Measurements from ENCODE around the gene SLC16A5. TPM values are rescaled to one million over a fixed set of nuclear protein-coding genes. Genes with fewer than 3 reads are reported as not detected.
"Not testable (repeated sequence)": the region's sequence is repeated elsewhere in the genome, so short reads cannot be mapped to it uniquely, and the experiment has no call there.

Gene SLC16A5
- total and polyA plus RNA-seq, 10 of the 15 experiments (the other 5 are each of a cell fraction or from before 2014, with no cell fraction given): 0.03 to 3.1 (median 0.96) TPM

GRCh38 chr17:75069783-75070182 lies 18.0 kb upstream of the SLC16A5 start (continued):
- TF ChIP-seq CTCF (IDR thresholded peaks at IDR 0.05 in 2 of 3, conservative IDR thresholded peaks at IDR 0.05 in 1 of 3; ENCODE audit: control insufficient read depth in 2 of 3, extremely low read depth in 1 of 3, insufficient read depth in 1 of 3, low read depth in 3 of 3, low read length in 3 of 3) (peak in 2 of 3 experiments; percentile 35 to 50; a peak in 4 of 6 replicates), CHD2 (IDR thresholded peaks at IDR 0.05; ENCODE audit: borderline replicate concordance, low read depth, low read length) (no peak), NFYA (IDR thresholded peaks at IDR 0.05; ENCODE audit: borderline replicate concordance, low read depth, low read length) (no peak), GATAD2B (conservative IDR thresholded peaks at IDR 0.05; ENCODE audit: low read depth) (no peak), TBL1XR1 (IDR thresholded peaks at IDR 0.05; ENCODE audit: low read depth, low read length) (no peak), IKZF1 (conservative IDR thresholded peaks at IDR 0.05) (no peak), SMAD5 (IDR thresholded peaks at IDR 0.05; ENCODE audit: low read depth) (no peak), POLR2AphosphoS5 (IDR thresholded peaks at IDR 0.05; ENCODE audit: low read length) (no peak), ZSCAN29 (IDR thresholded peaks at IDR 0.05) (no peak), CHD1 (IDR thresholded peaks at IDR 0.05; ENCODE audit: low read depth, low read length) (no peak), E2F8 (IDR thresholded peaks at IDR 0.05; ENCODE audit: low read depth, partially characterized antibody) (no peak), ZNF622 (IDR thresholded peaks at IDR 0.05) (no peak), ZBED1 (IDR thresholded peaks at IDR 0.05; ENCODE audit: borderline replicate concordance) (no peak), DPF2 (IDR thresholded peaks at IDR 0.05) (no peak)

GRCh38 chr17:75071478-75072271 lies 16.1 kb upstream of the SLC16A5 start:
- POLR2A ChIA-PET: interaction anchor here (1.0 kb wide), 1 partner anchor 158 kb away, joined by 3 read pairs; no protein-coding TSS in a partner anchor

More at GRCh38 chr17:75071478-75072271, 16.1 kb upstream of the SLC16A5 start:
- BruUV-seq (replicated peaks); H3K4me3 ChIP-seq; H3K9me3 ChIP-seq (replicated peaks; ENCODE audit: control insufficient read depth, insufficient read depth, low read length); ATAC-seq; H2AFZ ChIP-seq (ENCODE audit: control insufficient read depth, low read depth, low read length); in situ Hi-C loops (cut with MboI); H3K27me3 ChIP-seq (replicated peaks in 1 of 2; ENCODE audit: control insufficient read depth in 2 of 2, insufficient read depth in 2 of 2, low read length in 1 of 2); H3K36me3 ChIP-seq (ENCODE audit: control insufficient read depth in 2 of 2, insufficient read depth in 2 of 2, low read length in 1 of 2); H3K4me2 ChIP-seq (ENCODE audit: control insufficient read depth, insufficient read depth); H3K4me1 ChIP-seq (ENCODE audit: control insufficient read depth, insufficient read depth, low read length); DNase-seq (ENCODE audit: low read depth, low spot score); FAIRE-seq; intact Hi-C loops (cut with micrococcal nuclease; ENCODE audit: unreplicated experiment); H3K9ac ChIP-seq (ENCODE audit: control insufficient read depth, insufficient read depth, low read length); H3K27ac ChIP-seq (ENCODE audit: control insufficient read depth, insufficient read depth); H3K79me2 ChIP-seq (ENCODE audit: control insufficient read depth, insufficient read depth, low read length); H4K20me1 ChIP-seq (ENCODE audit: control insufficient read depth, insufficient read depth): not testable (repeated sequence)
- CTCF ChIA-PET: interaction anchor here (1.8 to 6.2 kb wide), 6 partner anchors 10 to 129 kb away, joined by 4 to 33 read pairs (median 25); no protein-coding TSS in a partner anchor
- SMC1A ChIA-PET (ENCODE audit: uncharacterized antibody, unreplicated experiment): interaction anchor here (0.7 to 1.2 kb wide), 7 partner anchors 8 to 130 kb away, joined by 3 to 4 read pairs (median 3); partner anchors contain the start of gene MRPL58
- RAD21 ChIA-PET (ENCODE audit: unreplicated experiment): interaction anchor here (0.9 to 3.0 kb wide), 2 partner anchors 60 to 100 kb away, joined by 3 to 12 read pairs; partner anchors contain the start of gene NT5C
- 68% methylated on average over 8 of the region's 8 CpGs for WGBS (ENCODE audit: insufficient coverage, insufficient replicate concordance, low lambda C conversion rate, missing lambda C conversion rate)
